HS-5 (cell line): ENCODE data around the gene POU4F2.

Source experiments
- DNase-seq: peaks from one replicate; pipeline ENCODE4 v3.0.0-alpha.2; 2012; ENCODE audit warnings: low read depth

Gene POU4F2

GRCh38 chr4:146638786-146639505 lies at the start of gene POU4F2:
POU4F2 (plus strand) TSS chr4:146638893; CDS start chr4:146639141, 248 bp downstream.
- DNase-seq = no peak

- no peak for DNase-seq
Measured at GRCh38 chr4:146590801-146591200, 47.9 kb upstream of the POU4F2 start.

GRCh38 chr4:146592019-146592418 lies 46.7 kb upstream of the POU4F2 start:
- no peak for DNase-seq

GRCh38 chr4:146632770-146633470 lies 5.8 kb upstream of the POU4F2 start:
- DNase-seq = no peak

- no peak for DNase-seq
Measured at GRCh38 chr4:146633471-146633800, 5.3 kb upstream of the POU4F2 start.

- no peak for DNase-seq
Measured at GRCh38 chr4:146634825-146635224, 3.9 kb upstream of the POU4F2 start.

- no peak for DNase-seq
Measured at GRCh38 chr4:146637621-146638332, 916 bp upstream of the POU4F2 start.

- DNase-seq = no peak
Measured at GRCh38 chr4:146638333-146638785, 334 bp upstream of the POU4F2 start.

- no peak for DNase-seq
Measured at GRCh38 chr4:146639506-146639932, 826 bp downstream of the POU4F2 start.

GRCh38 chr4:146640021-146640464 lies 1.4 kb downstream of the POU4F2 start:
- DNase-seq = no peak

GRCh38 chr4:146640465-146641061 lies 1.9 kb downstream of the POU4F2 start:
- DNase-seq = no peak

- no peak for DNase-seq
Measured at GRCh38 chr4:146641762-146642161, 3.1 kb downstream of the POU4F2 start.

GRCh38 chr4:146643812-146644401 lies 5.2 kb downstream of the POU4F2 start:
- DNase-seq = no peak

- no peak for DNase-seq
Measured at GRCh38 chr4:146645921-146646320, 7.2 kb downstream of the POU4F2 start.

- no peak for DNase-seq
Measured at GRCh38 chr4:146646593-146647325, 8.1 kb downstream of the POU4F2 start.

GRCh38 chr4:146647615-146648460 lies 9.1 kb downstream of the POU4F2 start:
- DNase-seq = no peak

- no peak for DNase-seq
Measured at GRCh38 chr4:146648461-146648783, 9.7 kb downstream of the POU4F2 start.

- no peak for DNase-seq
Measured at GRCh38 chr4:146649232-146649631, 10.5 kb downstream of the POU4F2 start.

GRCh38 chr4:146650034-146650433 lies 11.3 kb downstream of the POU4F2 start:
- no peak for DNase-seq

GRCh38 chr4:146654687-146655520 lies 16.2 kb downstream of the POU4F2 start:
- no peak for DNase-seq
